PFSK-1 (cell line): Measurements from ENCODE around the gene STK32B.

ENCODE experiments used
- POLR2AphosphoS5 ChIP-seq: IDR thresholded peaks from 2 replicates; pipeline ENCODE4 v1.6.1; 2012; ENCODE audit warnings: low read depth, mild to moderate bottlenecking, control low read depth, low read length, moderate library complexity
- REST ChIP-seq, 2 experiments: IDR thresholded peaks; 2 replicates each; pipeline versions ENCODE4 v1.6.1 to v1.8.0; 2011 to 2012; ENCODE audit warnings: low read depth in 2 of 2, low read length in 2 of 2, control low read depth in 1 of 2, inconsistent platforms in 1 of 2, mild to moderate bottlenecking in 1 of 2, moderate library complexity in 1 of 2; ENCODE audit not compliant: insufficient read depth in 1 of 2

GRCh38 chr4:5422195-5422594 is 370.9 kb downstream of the STK32B start:
- TF ChIP-seq REST (IDR thresholded peaks at IDR 0.05; ENCODE audit: insufficient read depth in 1 of 2, low read depth in 2 of 2, low read length in 2 of 2) (no peak), POLR2AphosphoS5 (no peak)
